HG03103 (cell line): ENCODE results near the gene WWC2.
"Not testable (repeated sequence)": the region's sequence is repeated elsewhere in the genome, so short reads cannot be mapped to it uniquely, and the experiment has no call there.

Source experiments
- ATAC-seq: cut with Tn5 transposase; IDR thresholded peaks from one replicate; pipeline ENCODE4 v1.9.1; 2021; ENCODE audit warnings: low read depth; ENCODE audit not compliant: unreplicated experiment

The WWC2 gene

GRCh38 chr4:183193730-183194338 is 94.8 kb downstream of the WWC2 start:
- not testable (repeated sequence) for ATAC-seq

GRCh38 chr4:183195534-183195933 is 96.5 kb downstream of the WWC2 start:
- ATAC-seq: no peak

- ATAC-seq: no peak
These were observed 98.1 kb downstream of the WWC2 start for GRCh38 chr4:183197140-183197539.

GRCh38 chr4:183200453-183200852 is 101.4 kb downstream of the WWC2 start:
- no peak for ATAC-seq

GRCh38 chr4:183201331-183201730 is 102.3 kb downstream of the WWC2 start:
- ATAC-seq: no peak

- ATAC-seq: no peak
These were observed 103.5 kb downstream of the WWC2 start for GRCh38 chr4:183202523-183202922.

GRCh38 chr4:183204793-183205192 is 105.7 kb downstream of the WWC2 start:
- ATAC-seq: no peak

- ATAC-seq: no peak
These were observed 106.1 kb downstream of the WWC2 start for GRCh38 chr4:183205193-183205592.

- no peak for ATAC-seq
These were observed 106.7 kb downstream of the WWC2 start for GRCh38 chr4:183205709-183206108.

GRCh38 chr4:183211533-183211932 is 112.5 kb downstream of the WWC2 start:
- no peak for ATAC-seq

- ATAC-seq: no peak
These were observed 114.9 kb downstream of the WWC2 start for GRCh38 chr4:183213996-183214395.

- ATAC-seq: no peak
These were observed 115.9 kb downstream of the WWC2 start for GRCh38 chr4:183214912-183215488.

GRCh38 chr4:183220236-183220635 is 121.2 kb downstream of the WWC2 start:
- no peak for ATAC-seq

GRCh38 chr4:183223053-183223452 is 124.0 kb downstream of the WWC2 start:
- ATAC-seq: no peak

GRCh38 chr4:183229397-183229796 is 130.3 kb downstream of the WWC2 start:
- ATAC-seq: no peak

GRCh38 chr4:183240581-183241321 is 141.7 kb downstream of the WWC2 start:
- ATAC-seq: no peak

GRCh38 chr4:183241322-183241640 is 142.2 kb downstream of the WWC2 start:
- no peak for ATAC-seq

- no peak for ATAC-seq
These were observed 142.7 kb downstream of the WWC2 start for GRCh38 chr4:183241721-183242151.

GRCh38 chr4:183242291-183242690 is 143.2 kb downstream of the WWC2 start:
- no peak for ATAC-seq

- no peak for ATAC-seq
These were observed 145.0 kb downstream of the WWC2 start for GRCh38 chr4:183244019-183244418.

- ATAC-seq: no peak
These were observed 145.4 kb downstream of the WWC2 start for GRCh38 chr4:183244506-183244905.

- ATAC-seq: no peak
These were observed 149.1 kb downstream of the WWC2 start for GRCh38 chr4:183248201-183248600.
